Stimulated activated effector memory CD8-positive, alpha-beta T cell treated with anti-CD3 and anti-CD28 coated beads, Interleukin-12 subunit alpha, Interleukin-12 subunit beta, amount 100 ng/mL, for 72 hours (primary cell): ENCODE data around the gene WDR91.

Experiments
- ATAC-seq: fragments of 150-1000 bp; cut with Tn5 transposase; 2 replicates; pipeline ENCODE4 v1.10.0; 2021
- DNase-seq, 2 donors: peaks; one replicate each; pipeline ENCODE4 v3.0.0; 2021 to 2022; ENCODE audit warnings: low spot score in 2 of 2
- H3K27ac Mint-ChIP-seq: one replicate; pipeline ENCODE4 v1.8.0; 2022; ENCODE audit warnings: mild to moderate bottlenecking, mixed read lengths
- H3K36me3 Mint-ChIP-seq: one replicate; pipeline ENCODE4 v1.8.0; 2022; ENCODE audit warnings: mild to moderate bottlenecking, mixed read lengths
- H3K4me1 Mint-ChIP-seq: one replicate; pipeline ENCODE4 v1.8.0; 2022; ENCODE audit warnings: mixed read lengths
- H3K4me3 Mint-ChIP-seq: one replicate; pipeline ENCODE4 v1.8.0; 2022; ENCODE audit warnings: mild to moderate bottlenecking, mixed read lengths
- H3K9me3 Mint-ChIP-seq: one replicate; pipeline ENCODE4 v1.8.0; 2022; ENCODE audit warnings: mixed read lengths

WDR91 gene

GRCh38 chr7:135169141-135169963 lies 42.0 kb downstream of the WDR91 start:
- H3K36me3 Mint-ChIP-seq = peaks cover 62% of the 10 kb centered on the region
- no peaks in the 10 kb centered on the region for H3K9me3 Mint-ChIP-seq
- H3K27ac Mint-ChIP-seq = peak overlapping the region; percentile 98
- H3K4me3 Mint-ChIP-seq = peak overlapping the region; percentile 93
- DNase-seq (peak; percentile 42 to 82), ATAC-seq (peak; percentile 72)
- H3K4me1 Mint-ChIP-seq = peaks cover 61% of the 10 kb centered on the region

GRCh38 chr7:135168489-135169140 lies 42.7 kb downstream of the WDR91 start:
- peak overlapping the region; percentile 98 for H3K27ac Mint-ChIP-seq
- H3K4me1 Mint-ChIP-seq = peaks cover 67% of the 10 kb centered on the region
- peaks cover 69% of the 10 kb centered on the region for H3K36me3 Mint-ChIP-seq
- ATAC-seq = no peak
- H3K4me3 Mint-ChIP-seq = peak overlapping the region; percentile 93
- DNase-seq = no peak
- no peaks in the 10 kb centered on the region for H3K9me3 Mint-ChIP-seq

GRCh38 chr7:135168001-135168400 lies 43.3 kb downstream of the WDR91 start:
- Mint-ChIP-seq H3K36me3 (peaks cover 69% of the 10 kb centered on the region), H3K27ac (peak overlapping the region; percentile 98)
- no peak for ATAC-seq

GRCh38 chr7:135167365-135167917 lies 43.9 kb downstream of the WDR91 start:
- Mint-ChIP-seq H3K4me3 (peak overlapping the region; percentile 93), H3K4me1 (peaks cover 68% of the 10 kb centered on the region), H3K36me3 (peaks cover 68% of the 10 kb centered on the region), H3K9me3 (no peaks in the 10 kb centered on the region), H3K27ac (peak overlapping the region; percentile 98)
- ATAC-seq = no peak
- no peak for DNase-seq

More at GRCh38 chr7:135168001-135168400, 43.3 kb downstream of the WDR91 start:
- Mint-ChIP-seq H3K9me3 (no peaks in the 10 kb centered on the region), H3K4me1 (peaks cover 67% of the 10 kb centered on the region), H3K4me3 (peak overlapping the region; percentile 93)
- DNase-seq = no peak

GRCh38 chr7:135166338-135166990 lies 44.9 kb downstream of the WDR91 start:
- H3K9me3 Mint-ChIP-seq = peaks cover 2% of the 10 kb centered on the region
- peaks cover 72% of the 10 kb centered on the region for H3K4me1 Mint-ChIP-seq
- peak overlapping the region; percentile 88 for H3K27ac Mint-ChIP-seq
- H3K36me3 Mint-ChIP-seq = peaks cover 69% of the 10 kb centered on the region
- ATAC-seq (no peak), DNase-seq (no peak)
- no peak overlapping the region for H3K4me3 Mint-ChIP-seq

GRCh38 chr7:135165862-135166261 lies 45.5 kb downstream of the WDR91 start:
- DNase-seq (no peak), ATAC-seq (no peak)
- peak overlapping the region; percentile 88 for H3K27ac Mint-ChIP-seq
- peaks cover 72% of the 10 kb centered on the region for H3K36me3 Mint-ChIP-seq
- H3K4me1 Mint-ChIP-seq = peaks cover 75% of the 10 kb centered on the region
- no peak overlapping the region for H3K4me3 Mint-ChIP-seq
- H3K9me3 Mint-ChIP-seq = peaks cover 2% of the 10 kb centered on the region

GRCh38 chr7:135164357-135165061 lies 46.8 kb downstream of the WDR91 start:
- DNase-seq (no peak), ATAC-seq (no peak)
- Mint-ChIP-seq H3K4me3 (no peak overlapping the region), H3K9me3 (peaks cover 5% of the 10 kb centered on the region), H3K4me1 (peaks cover 82% of the 10 kb centered on the region), H3K27ac (peak overlapping the region; percentile 88), H3K36me3 (peaks cover 68% of the 10 kb centered on the region)

GRCh38 chr7:135162382-135163001 lies 48.8 kb downstream of the WDR91 start:
- peak overlapping the region; percentile 94 for H3K27ac Mint-ChIP-seq
- H3K4me3 Mint-ChIP-seq = no peak overlapping the region
- ATAC-seq = no peak
- H3K36me3 Mint-ChIP-seq = peaks cover 52% of the 10 kb centered on the region
- DNase-seq = no peak
- H3K4me1 Mint-ChIP-seq = peaks cover 80% of the 10 kb centered on the region
- H3K9me3 Mint-ChIP-seq = peaks cover 5% of the 10 kb centered on the region

GRCh38 chr7:135161669-135162068 lies 49.7 kb downstream of the WDR91 start:
- Mint-ChIP-seq H3K4me3 (no peak overlapping the region), H3K9me3 (peaks cover 11% of the 10 kb centered on the region), H3K36me3 (peaks cover 50% of the 10 kb centered on the region), H3K4me1 (peaks cover 80% of the 10 kb centered on the region), H3K27ac (peak overlapping the region; percentile 94)
- ATAC-seq (no peak), DNase-seq (no peak)

- peaks cover 79% of the 10 kb centered on the region for H3K4me1 Mint-ChIP-seq
- DNase-seq (no peak), ATAC-seq (no peak)
- peaks cover 50% of the 10 kb centered on the region for H3K36me3 Mint-ChIP-seq
- peaks cover 17% of the 10 kb centered on the region for H3K9me3 Mint-ChIP-seq
- no peak overlapping the region for H3K4me3 Mint-ChIP-seq
- peak overlapping the region; percentile 94 for H3K27ac Mint-ChIP-seq
Measured at GRCh38 chr7:135160858-135161653, 50.3 kb downstream of the WDR91 start.

- Mint-ChIP-seq H3K36me3 (peaks cover 42% of the 10 kb centered on the region), H3K27ac (peak overlapping the region; percentile 94), H3K4me1 (peaks cover 74% of the 10 kb centered on the region), H3K9me3 (peaks cover 19% of the 10 kb centered on the region), H3K4me3 (peak overlapping the region; percentile 31)
- ATAC-seq (peak; percentile 63), DNase-seq (no peak)
Measured at GRCh38 chr7:135160098-135160857, 51.0 kb downstream of the WDR91 start.

GRCh38 chr7:135159359-135160085 lies 51.8 kb downstream of the WDR91 start:
- Mint-ChIP-seq H3K4me3 (peak overlapping the region; percentile 31), H3K27ac (peak overlapping the region; percentile 94), H3K9me3 (peaks cover 23% of the 10 kb centered on the region), H3K36me3 (peaks cover 35% of the 10 kb centered on the region), H3K4me1 (peaks cover 77% of the 10 kb centered on the region)
- DNase-seq (no peak), ATAC-seq (peak; percentile 40)

GRCh38 chr7:135158874-135159273 lies 52.5 kb downstream of the WDR91 start:
- Mint-ChIP-seq H3K9me3 (peaks cover 28% of the 10 kb centered on the region), H3K36me3 (peaks cover 31% of the 10 kb centered on the region), H3K4me1 (peaks cover 79% of the 10 kb centered on the region), H3K4me3 (no peak overlapping the region), H3K27ac (peak overlapping the region; percentile 94)
- ATAC-seq = no peak
- DNase-seq = no peak
